NB4 (cell line): ENCODE data around the gene SRGAP3.

Experiments used
- CTCF ChIP-seq: IDR thresholded peaks from one replicate; pipeline ENCODE4 v1.5.1; 2012; ENCODE audit warnings: low read depth, low read length
- MYC ChIP-seq: IDR thresholded peaks from 2 replicates; pipeline ENCODE4 v1.6.1; 2011; ENCODE audit warnings: low read depth, low read length
- POLR2A ChIP-seq: IDR thresholded peaks from 2 replicates; pipeline ENCODE4 v1.6.1; 2011; ENCODE audit warnings: mild to moderate bottlenecking; ENCODE audit not compliant: insufficient read length; ENCODE audit errors: extremely low read depth

DNA sequence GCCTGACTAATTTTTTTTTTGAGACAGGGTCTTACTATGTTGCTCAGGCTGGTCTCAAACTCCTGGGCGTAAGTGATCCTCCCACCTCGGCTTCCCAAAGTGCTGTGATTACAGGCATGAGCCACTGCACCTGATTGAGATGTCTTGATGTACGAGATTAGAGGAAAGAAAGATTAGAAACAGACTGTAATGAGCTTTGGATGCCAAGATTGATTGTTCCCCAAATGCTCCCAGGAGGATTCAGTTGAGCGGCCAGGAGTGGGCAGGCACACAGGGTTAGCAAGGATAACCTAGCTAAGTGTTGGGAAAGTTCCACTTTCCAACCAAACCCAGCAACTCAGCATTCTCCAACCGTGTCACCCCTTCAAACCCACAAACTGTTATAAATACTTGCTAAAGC lies 63.7 kb downstream of the SRGAP3 start:
- no peak for TF ChIP-seq CTCF
- no peak for TF ChIP-seq MYC
- no peak for TF ChIP-seq POLR2A
